ENCODE measurements around the gene TFR2.

GRCh38 chr7:100655908-100656674, 14.7 kb upstream of the TFR2 start, which contains the start of gene ACTL6B:
- TF ChIP-seq POLR2A (IDR thresholded peaks at IDR 0.05) (no peak), EP300 (IDR thresholded peaks at IDR 0.05) (no peak)
- TF ChIP-seq, protein P1, sequence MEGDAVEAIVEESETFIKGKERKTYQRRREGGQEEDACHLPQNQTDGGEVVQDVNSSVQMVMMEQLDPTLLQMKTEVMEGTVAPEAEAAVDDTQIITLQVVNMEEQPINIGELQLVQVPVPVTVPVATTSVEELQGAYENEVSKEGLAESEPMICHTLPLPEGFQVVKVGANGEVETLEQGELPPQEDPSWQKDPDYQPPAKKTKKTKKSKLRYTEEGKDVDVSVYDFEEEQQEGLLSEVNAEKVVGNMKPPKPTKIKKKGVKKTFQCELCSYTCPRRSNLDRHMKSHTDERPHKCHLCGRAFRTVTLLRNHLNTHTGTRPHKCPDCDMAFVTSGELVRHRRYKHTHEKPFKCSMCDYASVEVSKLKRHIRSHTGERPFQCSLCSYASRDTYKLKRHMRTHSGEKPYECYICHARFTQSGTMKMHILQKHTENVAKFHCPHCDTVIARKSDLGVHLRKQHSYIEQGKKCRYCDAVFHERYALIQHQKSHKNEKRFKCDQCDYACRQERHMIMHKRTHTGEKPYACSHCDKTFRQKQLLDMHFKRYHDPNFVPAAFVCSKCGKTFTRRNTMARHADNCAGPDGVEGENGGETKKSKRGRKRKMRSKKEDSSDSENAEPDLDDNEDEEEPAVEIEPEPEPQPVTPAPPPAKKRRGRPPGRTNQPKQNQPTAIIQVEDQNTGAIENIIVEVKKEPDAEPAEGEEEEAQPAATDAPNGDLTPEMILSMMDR (IDR thresholded peaks at IDR 0.05): no peak
